Type B pancreatic cell (in vitro differentiated cells): ENCODE results near the gene CSPG5. TPM values are rescaled to one million over a fixed set of nuclear protein-coding genes. Genes with fewer than 3 reads are reported as not detected.
A peak's percentile ranks its signal among the peaks of the same experiment; 100 is the strongest.

ENCODE experiments used
- DNase-seq: peaks from one replicate; pipeline ENCODE4 v3.0.0; 2021; ENCODE audit warnings: mixed read lengths; ENCODE audit not compliant: unreplicated experiment; ENCODE audit errors: extremely low spot score
- H3K27ac Mint-ChIP-seq: 2 replicates; pipeline ENCODE4 v1.8.0; 2021; ENCODE audit warnings: mild to moderate bottlenecking, mixed read lengths
- H3K27me3 Mint-ChIP-seq: 2 replicates; pipeline ENCODE4 v1.8.0; 2021; ENCODE audit warnings: mixed read lengths
- H3K36me3 Mint-ChIP-seq: 2 replicates; pipeline ENCODE4 v1.8.0; 2021; ENCODE audit warnings: mixed read lengths
- H3K4me1 Mint-ChIP-seq: one replicate; pipeline ENCODE4 v1.8.0; 2021; ENCODE audit warnings: mixed read lengths; ENCODE audit not compliant: unreplicated experiment
- H3K4me3 Mint-ChIP-seq: 2 replicates; pipeline ENCODE4 v1.8.0; 2021; ENCODE audit warnings: mild to moderate bottlenecking, mixed read lengths
- H3K9me3 Mint-ChIP-seq: 2 replicates; pipeline ENCODE4 v1.8.0; 2021; ENCODE audit warnings: mixed read lengths
- long read RNA-seq: library from polyadenylated mRNA; unstranded; transcript quantifications from one replicate; pipeline ENCODE4 v2.0.0, GENCODE V29; 2020
- total RNA-seq: library from RNA; stranded (reverse); gene quantifications from 2 replicates; pipeline ENCODE4 v1.2.1, GENCODE V29; 2021; ENCODE audit warnings: low replicate concordance
- TF ChIP-seq, protein P1 (sequence below): fragments of 200-600 bp; sonication (generic); conservative IDR thresholded peaks from 2 replicates; pipeline ENCODE4 v1.5.0; 2021; ENCODE audit warnings: antibody characterized with exemption, mild to moderate bottlenecking

The CSPG5 gene, protein sequence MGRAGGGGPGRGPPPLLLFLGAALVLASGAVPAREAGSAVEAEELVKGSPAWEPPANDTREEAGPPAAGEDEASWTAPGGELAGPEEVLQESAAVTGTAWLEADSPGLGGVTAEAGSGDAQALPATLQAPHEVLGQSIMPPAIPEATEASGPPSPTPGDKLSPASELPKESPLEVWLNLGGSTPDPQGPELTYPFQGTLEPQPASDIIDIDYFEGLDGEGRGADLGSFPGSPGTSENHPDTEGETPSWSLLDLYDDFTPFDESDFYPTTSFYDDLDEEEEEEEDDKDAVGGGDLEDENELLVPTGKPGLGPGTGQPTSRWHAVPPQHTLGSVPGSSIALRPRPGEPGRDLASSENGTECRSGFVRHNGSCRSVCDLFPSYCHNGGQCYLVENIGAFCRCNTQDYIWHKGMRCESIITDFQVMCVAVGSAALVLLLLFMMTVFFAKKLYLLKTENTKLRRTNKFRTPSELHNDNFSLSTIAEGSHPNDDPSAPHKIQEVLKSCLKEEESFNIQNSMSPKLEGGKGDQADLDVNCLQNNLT
- 1.2 and 2.1 TPM in 2 replicates for total RNA-seq
- long read RNA-seq: 0 reads

DNA sequence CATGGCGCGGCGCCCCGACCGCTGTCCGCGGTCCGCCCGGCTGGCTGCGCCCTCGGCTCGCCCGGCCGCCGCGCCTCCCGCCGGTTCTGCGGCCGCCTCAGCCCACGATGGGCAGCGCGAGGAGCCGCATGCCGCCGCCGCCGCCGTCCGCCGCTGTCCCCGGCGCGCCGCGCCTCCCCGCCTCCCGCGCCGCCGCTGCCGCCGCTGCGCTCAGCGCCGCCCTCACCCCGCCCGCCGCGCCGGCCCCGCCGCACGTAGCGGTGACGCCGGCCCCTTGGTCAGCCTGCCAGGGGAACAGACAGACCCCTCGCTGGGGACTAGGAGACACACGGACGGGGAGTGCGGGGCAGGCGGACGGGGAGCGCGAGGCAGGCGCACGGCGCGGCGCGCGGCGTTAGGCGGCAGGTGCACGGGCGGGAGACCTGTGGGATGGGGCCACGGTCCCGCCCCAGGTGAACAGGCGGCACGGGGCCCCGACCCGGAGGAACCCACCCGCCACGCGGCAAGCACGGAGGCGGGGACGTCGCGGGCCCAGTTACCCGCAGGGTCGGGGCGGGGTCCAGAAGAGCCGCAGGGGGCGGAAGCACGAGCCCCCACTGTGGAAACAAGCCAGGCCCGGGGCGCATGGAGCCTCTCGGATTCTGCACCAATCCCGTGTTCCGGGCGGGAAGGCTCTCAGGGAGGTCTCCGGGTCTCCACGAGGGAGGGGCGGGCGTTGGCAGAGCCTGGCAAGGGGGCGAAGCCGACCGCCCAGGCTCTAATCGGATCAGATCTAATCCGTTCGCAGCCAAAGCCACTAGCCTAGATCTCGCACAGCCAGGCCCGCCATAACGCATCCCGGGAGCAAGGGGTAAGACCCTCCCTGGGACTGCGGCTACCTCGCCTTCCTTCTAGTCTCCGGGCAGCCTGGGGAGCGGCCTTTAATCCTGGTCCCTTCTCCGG lies at the start of gene CSPG5:
CSPG5 (minus strand) TSS at position 175 of the 942 bp plus-strand sequence; CDS start at position 3, 172 bp downstream.
- H3K27me3 Mint-ChIP-seq: peaks cover 50% of the 10 kb centered on the region
- H3K9me3 Mint-ChIP-seq: no peaks in the 10 kb centered on the region
- no peaks in the 10 kb centered on the region for H3K36me3 Mint-ChIP-seq
- peaks cover 1% of the 10 kb centered on the region for H3K4me1 Mint-ChIP-seq
- DNase-seq: no peak
- peak within 1 kb of the TSS; percentile 80 for H3K4me3 Mint-ChIP-seq
- no peak within 1 kb of the TSS for H3K27ac Mint-ChIP-seq
- TF ChIP-seq, protein P1, sequence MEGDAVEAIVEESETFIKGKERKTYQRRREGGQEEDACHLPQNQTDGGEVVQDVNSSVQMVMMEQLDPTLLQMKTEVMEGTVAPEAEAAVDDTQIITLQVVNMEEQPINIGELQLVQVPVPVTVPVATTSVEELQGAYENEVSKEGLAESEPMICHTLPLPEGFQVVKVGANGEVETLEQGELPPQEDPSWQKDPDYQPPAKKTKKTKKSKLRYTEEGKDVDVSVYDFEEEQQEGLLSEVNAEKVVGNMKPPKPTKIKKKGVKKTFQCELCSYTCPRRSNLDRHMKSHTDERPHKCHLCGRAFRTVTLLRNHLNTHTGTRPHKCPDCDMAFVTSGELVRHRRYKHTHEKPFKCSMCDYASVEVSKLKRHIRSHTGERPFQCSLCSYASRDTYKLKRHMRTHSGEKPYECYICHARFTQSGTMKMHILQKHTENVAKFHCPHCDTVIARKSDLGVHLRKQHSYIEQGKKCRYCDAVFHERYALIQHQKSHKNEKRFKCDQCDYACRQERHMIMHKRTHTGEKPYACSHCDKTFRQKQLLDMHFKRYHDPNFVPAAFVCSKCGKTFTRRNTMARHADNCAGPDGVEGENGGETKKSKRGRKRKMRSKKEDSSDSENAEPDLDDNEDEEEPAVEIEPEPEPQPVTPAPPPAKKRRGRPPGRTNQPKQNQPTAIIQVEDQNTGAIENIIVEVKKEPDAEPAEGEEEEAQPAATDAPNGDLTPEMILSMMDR: no peak

DNA sequence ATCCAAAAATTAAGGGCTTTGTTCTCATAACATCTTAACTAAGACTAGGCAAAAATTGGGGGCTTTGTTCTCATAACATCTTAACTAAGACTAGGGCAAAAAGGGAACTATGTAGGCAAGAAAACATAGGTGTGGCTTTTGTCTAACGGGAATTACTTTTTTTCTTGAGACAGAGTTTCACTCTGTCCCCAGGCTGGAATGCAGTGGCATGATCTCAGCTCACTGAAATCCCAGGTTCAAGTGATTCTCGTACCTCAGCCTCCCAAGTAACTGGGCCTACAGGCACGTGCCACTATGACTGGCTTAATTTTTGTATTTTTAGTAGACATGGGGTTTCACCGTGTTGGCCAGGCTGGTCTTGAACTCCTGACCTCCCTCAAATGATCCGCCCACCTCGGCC lies 49.8 kb upstream of the CSPG5 start:
- DNase-seq: no peak
- peak overlapping the region; percentile 62 for H3K27ac Mint-ChIP-seq

DNA sequence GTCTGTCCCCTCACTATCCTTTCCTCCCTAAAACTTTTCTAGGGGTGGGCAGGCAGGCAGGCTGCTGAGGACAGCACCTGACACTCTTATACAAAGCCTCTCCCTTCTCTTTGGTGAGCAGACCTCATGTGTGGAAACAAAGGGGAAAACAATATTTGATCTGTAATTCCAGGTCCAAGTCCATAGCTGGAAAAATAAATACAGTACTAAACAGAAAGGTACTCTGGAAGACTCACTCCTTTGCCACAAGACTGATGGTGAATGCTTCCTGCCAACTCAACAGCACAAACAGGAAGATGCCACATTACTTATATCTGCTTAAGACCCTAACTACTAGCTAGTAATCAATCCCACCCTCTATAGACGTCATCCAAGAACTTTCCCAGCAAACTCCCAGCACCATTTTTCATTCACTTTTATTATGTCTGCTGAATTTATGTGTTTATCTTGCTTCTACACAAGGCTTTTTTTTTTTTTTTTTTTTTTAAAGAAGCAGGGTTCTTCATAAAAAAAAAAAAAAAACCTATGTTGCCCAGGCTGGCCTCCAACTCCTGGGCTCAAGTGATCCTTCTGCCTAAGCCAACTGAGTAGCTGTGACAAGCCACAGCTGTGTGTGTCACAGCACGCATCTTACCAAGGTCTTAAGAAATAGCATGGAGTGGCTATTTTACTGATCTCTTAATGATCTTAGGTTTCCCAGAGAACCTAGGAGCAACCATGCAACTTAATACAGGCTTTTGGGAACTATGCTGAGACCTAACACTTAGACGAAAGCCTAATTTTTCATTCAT lies 44.2 kb upstream of the CSPG5 start:
- no peaks in the 10 kb centered on the region for H3K9me3 Mint-ChIP-seq
- no peaks in the 10 kb centered on the region for H3K27me3 Mint-ChIP-seq
- H3K27ac Mint-ChIP-seq: no peak overlapping the region
- no peaks in the 10 kb centered on the region for H3K4me1 Mint-ChIP-seq
- H3K4me3 Mint-ChIP-seq: no peak overlapping the region
- no peak for DNase-seq
- peaks cover 42% of the 10 kb centered on the region for H3K36me3 Mint-ChIP-seq
- TF ChIP-seq, protein P1: no peak

More for the DNA sequence above, 49.8 kb upstream of the CSPG5 start:
- H3K4me1 Mint-ChIP-seq: no peaks in the 10 kb centered on the region
- no peak overlapping the region for H3K4me3 Mint-ChIP-seq
- H3K9me3 Mint-ChIP-seq: no peaks in the 10 kb centered on the region
- H3K27me3 Mint-ChIP-seq: no peaks in the 10 kb centered on the region
- peaks cover 50% of the 10 kb centered on the region for H3K36me3 Mint-ChIP-seq
- TF ChIP-seq, protein P1: no peak

DNA sequence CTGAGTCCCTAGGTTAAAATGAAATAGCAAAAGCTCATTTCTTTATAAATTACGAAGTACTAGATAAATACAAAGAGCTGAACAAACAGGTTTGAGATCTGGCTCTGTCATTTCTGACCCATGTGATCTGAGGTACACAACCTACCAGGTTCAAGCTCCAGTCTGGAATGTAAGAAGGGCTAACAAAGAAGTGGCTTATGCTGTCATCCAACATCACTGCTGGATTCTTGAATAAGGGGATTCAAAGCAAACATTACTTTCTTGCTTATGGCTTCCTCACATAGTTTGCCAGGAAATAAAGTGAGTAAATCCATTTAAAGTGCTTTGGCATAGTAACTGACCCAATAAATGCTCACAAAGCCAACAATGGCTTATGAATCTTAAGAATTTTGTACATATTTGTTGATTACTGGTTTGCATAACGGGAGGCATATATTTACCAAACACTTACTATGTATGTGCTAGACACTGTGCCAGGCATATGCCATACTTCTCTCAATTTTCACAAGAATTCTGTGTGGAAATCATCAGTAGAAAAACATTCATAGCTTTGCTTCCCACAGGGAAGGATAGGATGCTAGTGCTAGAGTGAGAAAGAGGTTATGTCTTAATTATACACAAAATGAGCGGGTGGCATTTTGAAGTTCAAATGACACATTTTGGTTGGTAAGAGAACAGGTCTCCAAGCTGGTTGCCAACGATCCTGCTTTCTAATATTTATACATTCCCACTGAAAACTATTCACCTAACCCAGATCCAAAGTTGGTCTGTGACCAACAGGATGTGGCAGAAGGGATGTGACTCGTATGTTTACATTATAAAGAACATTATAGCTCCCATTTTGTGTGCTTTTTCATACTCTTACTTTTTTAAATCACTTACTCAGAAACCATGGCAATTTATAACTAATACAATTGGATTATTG lies 38.7 kb upstream of the CSPG5 start:
- H3K4me3 Mint-ChIP-seq: no peak overlapping the region
- H3K27me3 Mint-ChIP-seq: no peaks in the 10 kb centered on the region
- DNase-seq: no peak
- H3K9me3 Mint-ChIP-seq: no peaks in the 10 kb centered on the region
- H3K4me1 Mint-ChIP-seq: no peaks in the 10 kb centered on the region
- TF ChIP-seq, protein P1: no peak
- peak overlapping the region; percentile 10 for H3K27ac Mint-ChIP-seq
- peaks cover 37% of the 10 kb centered on the region for H3K36me3 Mint-ChIP-seq
